Spinal cord (tissue), 10 donors: ENCODE results near the gene CRB3. TPM values are rescaled to one million over a fixed set of nuclear protein-coding genes. Genes with fewer than 3 reads are reported as not detected.

ENCODE experiments used
- DNase-seq, 6 donors: peaks; one replicate each; pipeline versions ENCODE4 v3.0.0 to v3.0.0-alpha.2; 2013 to 2015; ENCODE audit warnings: low spot score in 6 of 6, low read depth in 4 of 6
- H3K27ac ChIP-seq: one replicate; pipeline ENCODE4 v1.5.1; 2013; ENCODE audit warnings: low read depth, low read length, control low read depth
- H3K27me3 ChIP-seq: one replicate; pipeline ENCODE4 v1.6.1; 2013; ENCODE audit warnings: low read length; ENCODE audit not compliant: control insufficient read depth, insufficient read depth
- H3K36me3 ChIP-seq: one replicate; pipeline ENCODE4 v1.6.1; 2013; ENCODE audit warnings: low read length; ENCODE audit not compliant: control insufficient read depth, insufficient read depth
- H3K4me1 ChIP-seq: one replicate; pipeline ENCODE4 v1.6.1; 2013; ENCODE audit warnings: low read length; ENCODE audit not compliant: control insufficient read depth, insufficient read depth
- H3K4me3 ChIP-seq: one replicate; pipeline ENCODE4 v1.5.1; 2013; ENCODE audit warnings: low read depth, low read length, control low read depth
- H3K9me3 ChIP-seq: one replicate; pipeline ENCODE4 v1.6.1; 2013; ENCODE audit warnings: low read length; ENCODE audit not compliant: control insufficient read depth, insufficient read depth
- WGBS: methylation state at CpG from one replicate; pipeline ENCODE4 v1.1.5; 2013; ENCODE audit warnings: missing lambda C conversion rate; ENCODE audit not compliant: insufficient coverage; 5-methylcytosine and 5-hydroxymethylcytosine counted together
- polyA plus RNA-seq, 2 donors: library from polyadenylated mRNA; unstranded; fragments of 120-200 nt; gene quantifications; one replicate each; pipeline ENCODE4 v1.2.1, GENCODE V29; 2013; ENCODE audit not compliant: insufficient read length in 2 of 2
- total RNA-seq, 2 donors: library from RNA; depleted of rRNA in 1 of 2; stranded (reverse); fragments of 120-200 nt in 1 of 2; fragments of >200 nt in 1 of 2; gene quantifications; one replicate each; pipeline versions ENCODE4 v1.2.3 to v1.2.4, GENCODE V29; 2013 to 2014
- donor health status: healthy.

Gene CRB3
- total and polyA plus RNA-seq, 4 donors, result 0.20 to 1.2 (median 0.53) TPM

DNA sequence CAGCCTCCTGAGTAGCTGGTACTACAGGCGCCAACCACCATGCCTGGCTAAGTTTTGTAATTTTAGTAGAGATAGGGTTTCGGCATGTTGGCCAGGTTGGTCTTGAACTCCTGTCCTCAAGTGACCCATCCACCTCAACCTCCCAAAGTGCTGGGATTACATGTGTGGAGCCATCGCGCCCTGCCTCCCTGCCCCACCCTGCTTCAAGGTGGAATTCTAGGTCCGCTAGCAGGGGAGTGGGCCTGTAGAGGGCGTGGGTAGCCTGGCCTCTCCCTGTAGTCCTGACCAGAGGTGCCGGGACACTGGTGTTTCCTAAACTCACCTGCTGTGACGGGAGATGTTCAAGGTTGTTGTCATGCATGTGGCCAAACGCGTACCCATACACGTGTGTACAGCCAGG, 30.9 kb upstream of the CRB3 start:
- Histone ChIP-seq H3K36me3 (peaks cover 9% of the 10 kb centered on the region), H3K4me3 (no peak overlapping the region), H3K27ac (no peak overlapping the region), H3K4me1 (no peaks in the 10 kb centered on the region), H3K27me3 (no peaks in the 10 kb centered on the region), H3K9me3 (no peaks in the 10 kb centered on the region)
- no peak for DNase-seq
- 70% methylated on average over 9 of the region's 11 CpGs for WGBS

GRCh38 chr19:6433663-6434062, 30.4 kb upstream of the CRB3 start, which contains the start of gene SLC25A41:
Gene SLC25A41, minus strand, starts transcription at chr19:6433763. Its CDS starts 70 bp downstream, at chr19:6433693.
- Histone ChIP-seq H3K9me3 (no peaks in the 10 kb centered on the region), H3K27me3 (no peaks in the 10 kb centered on the region), H3K4me1 (no peaks in the 10 kb centered on the region), H3K27ac (no peak within 1 kb of the TSS), H3K36me3 (peaks cover 11% of the 10 kb centered on the region), H3K4me3 (no peak within 1 kb of the TSS)
- WGBS, result 95% methylated on average over 6 of the region's 10 CpGs
- no peak for DNase-seq

GRCh38 chr19:6439743-6440142, 24.3 kb upstream of the CRB3 start:
- Histone ChIP-seq H3K9me3 (no peaks in the 10 kb centered on the region), H3K27ac (no peak overlapping the region), H3K27me3 (no peaks in the 10 kb centered on the region), H3K36me3 (peaks cover 29% of the 10 kb centered on the region), H3K4me3 (no peak overlapping the region), H3K4me1 (no peaks in the 10 kb centered on the region)
- DNase-seq, result no peak
- no CpG with 5 or more reads among the region's 4 CpGs for WGBS

DNA sequence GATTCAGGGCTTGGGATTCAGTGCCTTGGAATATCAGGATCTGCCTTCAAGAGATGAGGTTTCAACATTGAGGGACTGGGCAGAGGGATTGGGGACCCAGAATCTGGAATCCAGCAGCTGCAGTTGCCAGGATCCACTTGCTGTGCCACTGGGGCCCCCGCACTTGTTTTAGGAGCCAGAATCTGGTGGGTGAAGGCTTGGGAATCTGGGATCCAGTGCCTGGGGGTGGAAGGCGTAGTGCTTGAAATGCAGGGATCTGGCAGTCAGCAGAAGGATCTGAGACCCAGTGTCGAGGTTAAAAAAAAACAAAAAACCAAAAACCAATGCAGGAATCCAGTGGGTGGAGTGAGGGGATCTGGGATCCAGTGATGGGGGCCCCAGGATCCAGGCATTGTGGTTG, 23.2 kb upstream of the CRB3 start:
- no peaks in the 10 kb centered on the region for H3K4me1 ChIP-seq
- peaks cover 38% of the 10 kb centered on the region for H3K36me3 ChIP-seq
- 91% methylated on average over 3 of the region's 3 CpGs for WGBS
- H3K27ac ChIP-seq, result no peak overlapping the region
- no peaks in the 10 kb centered on the region for H3K27me3 ChIP-seq
- H3K4me3 ChIP-seq, result no peak overlapping the region
- DNase-seq, result no peak
- no peaks in the 10 kb centered on the region for H3K9me3 ChIP-seq

- Histone ChIP-seq H3K27me3 (no peaks in the 10 kb centered on the region), H3K27ac (no peak overlapping the region), H3K4me3 (no peak overlapping the region), H3K4me1 (no peaks in the 10 kb centered on the region), H3K36me3 (peaks cover 41% of the 10 kb centered on the region), H3K9me3 (no peaks in the 10 kb centered on the region)
- no peak for DNase-seq
- 89% methylated on average over 4 of the region's 13 CpGs for WGBS
Measured at GRCh38 chr19:6442087-6442688, 21.9 kb upstream of the CRB3 start.

DNA sequence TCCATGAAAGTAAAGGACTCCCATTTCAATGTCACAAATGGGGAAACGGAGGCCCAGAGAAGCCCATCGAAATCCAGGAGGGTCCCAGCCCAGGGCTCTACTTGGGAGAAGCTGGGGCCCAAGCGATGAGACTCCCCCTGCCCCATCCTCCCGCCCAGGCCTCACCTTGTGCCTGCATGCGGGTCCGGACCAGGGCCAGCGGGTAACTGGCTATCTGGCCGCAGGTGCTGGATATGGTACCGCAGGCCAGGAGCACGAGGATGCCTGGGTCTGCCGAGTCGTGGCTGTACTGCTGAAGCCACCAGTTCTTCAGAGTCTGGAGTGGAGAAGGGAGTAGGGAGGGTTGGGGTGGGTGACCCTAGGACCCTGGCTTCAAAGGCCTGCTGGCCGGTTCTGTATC, 20.1 kb upstream of the CRB3 start:
- Histone ChIP-seq H3K4me3 (no peak overlapping the region), H3K27me3 (no peaks in the 10 kb centered on the region), H3K27ac (no peak overlapping the region), H3K4me1 (no peaks in the 10 kb centered on the region), H3K9me3 (no peaks in the 10 kb centered on the region), H3K36me3 (peaks cover 43% of the 10 kb centered on the region)
- 95% methylated on average over 13 of the region's 13 CpGs for WGBS
- no peak for DNase-seq

DNA sequence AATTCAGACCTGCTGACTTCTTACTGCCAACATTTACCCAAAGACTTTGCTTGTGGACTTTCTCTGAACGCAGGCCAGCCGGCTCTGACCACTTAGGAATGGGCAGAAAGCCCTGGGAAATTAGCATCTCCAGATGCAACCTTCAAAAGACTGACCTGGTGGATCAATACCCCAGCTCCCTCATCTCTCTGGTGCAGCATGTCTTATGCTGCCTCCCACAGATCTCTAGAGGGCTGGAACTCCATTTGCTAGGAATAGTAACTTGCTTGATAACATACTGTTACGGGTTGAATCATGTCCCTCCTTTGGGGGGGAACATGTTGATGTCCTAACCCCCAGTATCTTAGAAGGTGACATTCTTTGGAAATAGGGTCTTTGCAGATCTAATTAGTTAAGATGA, 17.6 kb upstream of the CRB3 start:
- 92% methylated on average over 2 of the region's 3 CpGs for WGBS
- Histone ChIP-seq H3K36me3 (peaks cover 54% of the 10 kb centered on the region), H3K9me3 (no peaks in the 10 kb centered on the region), H3K4me3 (no peak overlapping the region), H3K27me3 (no peaks in the 10 kb centered on the region), H3K27ac (no peak overlapping the region), H3K4me1 (no peaks in the 10 kb centered on the region)
- no peak for DNase-seq

DNA sequence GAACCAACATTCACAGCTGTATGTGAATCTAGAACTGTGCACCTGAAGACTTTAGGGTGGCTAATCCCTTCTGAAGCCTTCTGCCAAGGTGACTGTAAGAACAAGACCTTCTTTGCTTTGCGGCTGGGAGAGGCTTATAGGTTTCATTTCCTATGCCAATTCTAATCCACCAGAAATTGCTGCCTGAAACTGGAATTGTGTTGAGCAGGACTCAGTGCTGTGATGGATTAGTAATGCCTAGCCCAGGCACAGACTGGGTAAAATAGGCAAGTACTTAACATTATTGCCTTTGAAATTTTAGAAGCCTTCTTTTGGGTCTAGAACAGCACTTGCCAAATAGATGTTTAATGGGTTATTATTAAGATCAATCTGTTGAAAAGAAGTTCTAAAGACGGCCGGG, 16.0 kb upstream of the CRB3 start:
- Histone ChIP-seq H3K36me3 (peaks cover 57% of the 10 kb centered on the region), H3K4me3 (no peak overlapping the region), H3K4me1 (no peaks in the 10 kb centered on the region), H3K27me3 (no peaks in the 10 kb centered on the region), H3K27ac (no peak overlapping the region), H3K9me3 (no peaks in the 10 kb centered on the region)
- 85% methylated on average over 2 of the region's 3 CpGs for WGBS
- no peak for DNase-seq

- H3K36me3 ChIP-seq, result peaks cover 66% of the 10 kb centered on the region
- H3K9me3 ChIP-seq, result peaks cover 8% of the 10 kb centered on the region
- no peak overlapping the region for H3K4me3 ChIP-seq
- WGBS, result 71% methylated on average over 1 of the region's 5 CpGs
- no peaks in the 10 kb centered on the region for H3K4me1 ChIP-seq
- no peak for DNase-seq
- H3K27me3 ChIP-seq, result no peaks in the 10 kb centered on the region
- no peak overlapping the region for H3K27ac ChIP-seq
Measured at GRCh38 chr19:6450166-6450565, 13.9 kb upstream of the CRB3 start.

- Histone ChIP-seq H3K4me3 (no peak overlapping the region), H3K36me3 (peaks cover 72% of the 10 kb centered on the region), H3K27ac (no peak overlapping the region), H3K27me3 (no peaks in the 10 kb centered on the region), H3K4me1 (no peaks in the 10 kb centered on the region), H3K9me3 (peaks cover 8% of the 10 kb centered on the region)
- DNase-seq, result no peak
- 92% methylated on average over 3 of the region's 7 CpGs for WGBS
Measured at GRCh38 chr19:6451583-6452222, 12.4 kb upstream of the CRB3 start.
